Stomach (tissue), 4 donors: ENCODE data around the gene FAM151A.

ENCODE experiments used
- EP300 ChIP-seq: sonication (generic); formaldehyde crosslinking; IDR thresholded peaks from one replicate; pipeline ENCODE4 v1.6.1; 2017; ENCODE audit warnings: antibody characterized with exemption
- POLR2A ChIP-seq, 4 donors: fragments of 450-650 bp; IDR thresholded peaks; one replicate each; pipeline ENCODE4 v1.6.1; 2016; ENCODE audit warnings: antibody characterized with exemption in 4 of 4, control low read depth in 2 of 4, mild to moderate bottlenecking in 1 of 4, moderate library complexity in 1 of 4
- TF ChIP-seq, protein P1 (sequence below), 7 experiments: fragments of 450-650 bp in 4 of 7; fragments of 200-600 bp in 3 of 7; sonication (generic) in 3 of 7; IDR thresholded peaks; one replicate each; pipeline ENCODE4 v1.5.1; 2016 to 2019; ENCODE audit warnings: antibody characterized with exemption in 7 of 7, control low read depth in 2 of 7, mild to moderate bottlenecking in 1 of 7

DNA sequence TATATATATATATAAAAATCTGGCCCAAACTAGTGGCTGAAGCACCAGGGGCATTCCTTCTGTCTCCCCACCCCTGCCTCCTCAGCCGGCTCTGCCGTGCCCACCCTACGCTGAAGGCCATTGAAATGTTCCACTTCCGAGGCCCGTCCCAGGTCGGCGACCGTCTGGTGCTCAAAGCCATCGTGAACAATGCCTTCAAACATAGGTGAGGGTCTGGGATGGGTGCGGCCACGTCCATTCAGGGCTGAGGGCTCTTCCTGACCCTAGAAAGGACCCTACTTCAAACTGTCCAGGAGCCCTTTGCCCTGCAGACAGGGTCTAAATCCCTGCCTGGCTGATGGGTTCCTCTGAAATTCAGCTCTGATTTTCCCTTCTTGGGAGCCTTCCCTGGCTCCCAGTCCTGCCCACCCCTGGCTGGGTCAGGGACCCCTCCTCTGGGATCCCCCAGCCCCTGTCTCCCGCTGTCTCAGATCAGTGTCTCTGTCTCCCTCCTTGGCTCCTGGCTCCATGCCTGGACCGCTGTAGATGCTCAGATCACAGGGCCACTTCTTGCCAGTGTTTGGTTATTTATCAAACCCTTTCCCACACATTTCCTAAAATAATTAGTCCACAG, 24.0 kb downstream of the FAM151A start:
- TF ChIP-seq, protein P1, sequence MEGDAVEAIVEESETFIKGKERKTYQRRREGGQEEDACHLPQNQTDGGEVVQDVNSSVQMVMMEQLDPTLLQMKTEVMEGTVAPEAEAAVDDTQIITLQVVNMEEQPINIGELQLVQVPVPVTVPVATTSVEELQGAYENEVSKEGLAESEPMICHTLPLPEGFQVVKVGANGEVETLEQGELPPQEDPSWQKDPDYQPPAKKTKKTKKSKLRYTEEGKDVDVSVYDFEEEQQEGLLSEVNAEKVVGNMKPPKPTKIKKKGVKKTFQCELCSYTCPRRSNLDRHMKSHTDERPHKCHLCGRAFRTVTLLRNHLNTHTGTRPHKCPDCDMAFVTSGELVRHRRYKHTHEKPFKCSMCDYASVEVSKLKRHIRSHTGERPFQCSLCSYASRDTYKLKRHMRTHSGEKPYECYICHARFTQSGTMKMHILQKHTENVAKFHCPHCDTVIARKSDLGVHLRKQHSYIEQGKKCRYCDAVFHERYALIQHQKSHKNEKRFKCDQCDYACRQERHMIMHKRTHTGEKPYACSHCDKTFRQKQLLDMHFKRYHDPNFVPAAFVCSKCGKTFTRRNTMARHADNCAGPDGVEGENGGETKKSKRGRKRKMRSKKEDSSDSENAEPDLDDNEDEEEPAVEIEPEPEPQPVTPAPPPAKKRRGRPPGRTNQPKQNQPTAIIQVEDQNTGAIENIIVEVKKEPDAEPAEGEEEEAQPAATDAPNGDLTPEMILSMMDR (IDR thresholded peaks at IDR 0.05): no peak
- TF ChIP-seq POLR2A (IDR thresholded peaks at IDR 0.05): no peak
- TF ChIP-seq EP300: no peak
